HCT116 (cell line): ENCODE results near the gene MYH10. TPM values are rescaled to one million over a fixed set of nuclear protein-coding genes. Genes with fewer than 3 reads are reported as not detected.

Experiments used
- ATAC-seq: fragments of 200-7000 bp; cut with Tn5 transposase; 2 replicates; pipeline ENCODE4 v1.9.1; 2020; ENCODE audit warnings: mild to moderate bottlenecking, moderate library complexity
- BruUV-seq: library from RNA; stranded (reverse); fragments of 400-500 nt; replicated peaks from 2 replicates; lab custom pipeline; 2021; lab: Mats Ljungman, UMichigan
- CTCF ChIA-PET: fragments of 300-600 bp; sonication (Branson Sonifier 250); formaldehyde crosslinking; loops from one replicate; lab custom pipeline; 2021; ENCODE audit warnings: antibody characterized with exemption; lab: Charles Lee
- POLR2A ChIA-PET: fragments of 300-600, 350-600 bp; sonication (Branson Sonifier 250); formaldehyde crosslinking; loops from one replicate; lab custom pipeline; 2021; ENCODE audit warnings: antibody characterized with exemption; lab: Charles Lee
- RAD21 ChIA-PET, 2 experiments: fragments of 300-600 bp; sonication (Branson Sonifier 250); formaldehyde crosslinking; loops; one replicate each; lab custom pipeline; 2023; ENCODE audit warnings: low total read pairs in 2 of 2; ENCODE audit not compliant: uncharacterized antibody in 2 of 2, unreplicated experiment in 2 of 2, low non-redundant PET in 1 of 2; lab: Charles Lee
- DNase-seq: peaks from one replicate; pipeline ENCODE4 v3.0.0-alpha.2; 2010; ENCODE audit warnings: low read depth, low spot score
- H2AFZ ChIP-seq: fragments of 200-600 bp; shearing (Covaris generic), sonication (generic); 2 replicates; pipeline ENCODE4 v1.6.1; 2017; ENCODE audit warnings: low read depth, mixed run types, mixed read lengths, antibody characterized with exemption, low read length; ENCODE audit not compliant: poor library complexity, severe bottlenecking
- H3K27ac ChIP-seq: 2 replicates; pipeline ENCODE4 v1.5.1; 2012; ENCODE audit warnings: low read depth, low read length
- H3K27me3 ChIP-seq: fragments of 200-600 bp; sonication (generic); 2 replicates; pipeline ENCODE4 v1.6.1; 2016; ENCODE audit warnings: mixed run types, low read length, mixed read lengths; ENCODE audit not compliant: insufficient read depth
- H3K36me3 ChIP-seq, 2 experiments: fragments of 200-500 bp in 1 of 2; fragments of 200-600 bp in 1 of 2; sonication (Bioruptor generic) in 1 of 2; sonication (generic) in 1 of 2; 2 replicates each; pipeline versions ENCODE4 v1.5.1 to v1.6.1; 2014 to 2016; ENCODE audit warnings: low read length in 2 of 2, inconsistent platforms in 1 of 2, mixed read lengths in 1 of 2, mixed run types in 1 of 2; ENCODE audit not compliant: insufficient read depth in 2 of 2, control insufficient read depth in 1 of 2
- H3K4me1 ChIP-seq, 2 experiments: fragments of 200-600 bp in 1 of 2; sonication (generic) in 1 of 2; 2 replicates each; pipeline versions ENCODE4 v1.5.1 to v1.6.1; 2012 to 2017; ENCODE audit warnings: low read length in 2 of 2, inconsistent platforms in 1 of 2, mild to moderate bottlenecking in 1 of 2, mixed read lengths in 1 of 2, mixed run types in 1 of 2, moderate library complexity in 1 of 2; ENCODE audit not compliant: insufficient read depth in 2 of 2, control insufficient read depth in 1 of 2
- H3K4me2 ChIP-seq: fragments of 200-600 bp; sonication (generic); 2 replicates; pipeline ENCODE4 v1.6.1; 2017; ENCODE audit warnings: mixed run types, low read length, mixed read lengths
- H3K4me3 ChIP-seq, 2 experiments: fragments of 200-600 bp in 1 of 2; sonication (generic) in 1 of 2; replicated peaks in 1 of 2; 2 replicates each; pipeline ENCODE4 v1.5.1; 2011 to 2016; ENCODE audit warnings: low read length in 2 of 2, control low read depth in 1 of 2, low read depth in 1 of 2, mild to moderate bottlenecking in 1 of 2, mixed read lengths in 1 of 2, mixed run types in 1 of 2
- H3K79me2 ChIP-seq: fragments of 200-600 bp; sonication (generic); 2 replicates; pipeline ENCODE4 v1.6.1; 2017; ENCODE audit warnings: mild to moderate bottlenecking, mixed run types, low read length, moderate library complexity, mixed read lengths; ENCODE audit not compliant: insufficient read depth
- H3K9ac ChIP-seq: fragments of 200-600 bp; sonication (generic); 2 replicates; pipeline ENCODE4 v1.6.1; 2016; ENCODE audit warnings: low read length, mixed read lengths
- H3K9me2 ChIP-seq: fragments of 200-600 bp; sonication (generic), shearing (Covaris generic); 2 replicates; pipeline ENCODE4 v1.6.1; 2017; ENCODE audit warnings: mixed run types, mild to moderate bottlenecking, moderate library complexity; ENCODE audit not compliant: insufficient read depth
- H3K9me3 ChIP-seq, 2 experiments: fragments of 200-500 bp in 1 of 2; fragments of 200-600 bp in 1 of 2; sonication (Bioruptor generic) in 1 of 2; sonication (generic) in 1 of 2; 2 replicates each; pipeline ENCODE4 v1.6.1; 2014 to 2017; ENCODE audit warnings: low read length in 2 of 2, mixed read lengths in 2 of 2, inconsistent platforms in 1 of 2, low read depth in 1 of 2, mild to moderate bottlenecking in 1 of 2, mixed run types in 1 of 2, moderate library complexity in 1 of 2; ENCODE audit not compliant: control insufficient read depth in 1 of 2, insufficient read depth in 1 of 2
- H4K20me1 ChIP-seq: fragments of 200-600 bp; sonication (generic), shearing (Covaris generic); 2 replicates; pipeline ENCODE4 v1.6.1; 2017; ENCODE audit warnings: mixed run types, mild to moderate bottlenecking, moderate library complexity; ENCODE audit not compliant: insufficient read depth
- CBX3 ChIP-seq: IDR thresholded peaks from 2 replicates; pipeline ENCODE4 v1.6.1; 2012; ENCODE audit warnings: low read depth
- EGR1 ChIP-seq: IDR thresholded peaks from 2 replicates; pipeline ENCODE4 v1.6.1; 2012; ENCODE audit warnings: low read depth
- ELF1 ChIP-seq: IDR thresholded peaks from 2 replicates; pipeline ENCODE4 v1.6.1; 2012; ENCODE audit warnings: low read depth, borderline replicate concordance
- EZH2phosphoT487 ChIP-seq: fragments of 200-600 bp; IDR thresholded peaks from 2 replicates; pipeline ENCODE4 v1.6.1; 2018; ENCODE audit warnings: antibody characterized with exemption, borderline replicate concordance
- FOSL1 ChIP-seq: IDR thresholded peaks from 2 replicates; pipeline ENCODE4 v1.6.1; 2012; ENCODE audit warnings: low read depth
- POLR2A ChIP-seq: IDR thresholded peaks from 2 replicates; pipeline ENCODE4 v1.7.0; 2011; ENCODE audit warnings: borderline replicate concordance; ENCODE audit not compliant: insufficient read depth, insufficient read length; ENCODE audit errors: extremely low read depth
- RAD21 ChIP-seq: IDR thresholded peaks from 2 replicates; pipeline ENCODE4 v1.6.1; 2012; ENCODE audit warnings: low read depth, mild to moderate bottlenecking
- SP1 ChIP-seq: IDR thresholded peaks from 2 replicates; pipeline ENCODE4 v1.6.1; 2012; ENCODE audit warnings: low read depth
- TCF7L2 ChIP-seq: IDR thresholded peaks from 2 replicates; pipeline ENCODE4 v1.7.0; 2011; ENCODE audit warnings: borderline replicate concordance, inconsistent platforms; ENCODE audit not compliant: insufficient read depth, insufficient read length; ENCODE audit errors: extremely low read depth
- ZFX ChIP-seq: fragments of 450-650 bp; IDR thresholded peaks from 2 replicates; pipeline ENCODE4 v1.6.1; 2017
- ZNF274 ChIP-seq: fragments of 200-500 bp; sonication (Bioruptor generic); IDR thresholded peaks from 2 replicates; pipeline ENCODE4 v1.6.1; 2014; ENCODE audit warnings: mild to moderate bottlenecking, low read depth, low read length, inconsistent platforms
- intact Hi-C: fragments of 100-400 bp; cut with micrococcal nuclease; formaldehyde crosslinking; loops from 2 replicates; pipeline ENCODE4 v1.10.0; 2022
- total RNA-seq: library from RNA; stranded (reverse); gene quantifications from one replicate; pipeline ENCODE4 v1.2.1, GENCODE V29; 2021; ENCODE audit not compliant: unreplicated experiment
- TF ChIP-seq, protein P1 (sequence below): IDR thresholded peaks from 2 replicates; pipeline ENCODE4 v1.6.1; 2012; ENCODE audit warnings: low read depth
- TF ChIP-seq, protein P2 (sequence below): IDR thresholded peaks from 2 replicates; pipeline ENCODE4 v1.6.1; 2012

Gene MYH10
- total RNA-seq, 1 experiment from 2014 or later = 39.2 TPM

DNA sequence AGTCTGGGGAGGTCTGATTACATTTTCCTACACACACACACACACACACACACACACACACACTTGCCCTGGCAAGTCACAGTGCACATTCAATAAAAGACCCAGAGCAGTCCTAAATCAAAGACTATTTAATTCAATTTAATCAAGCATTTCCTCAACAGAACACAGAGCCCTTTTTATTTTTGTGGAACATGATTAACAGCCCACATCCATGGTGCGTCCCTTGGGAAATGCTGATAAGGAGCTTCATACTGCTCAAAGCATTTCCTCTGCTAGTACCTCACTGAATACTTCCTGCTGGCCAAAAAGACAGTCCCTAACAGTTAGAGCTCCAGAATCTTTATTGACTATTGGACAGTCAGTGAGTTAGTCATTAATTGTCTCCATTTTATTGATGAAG lies 43.1 kb upstream of the MYH10 start (continued):
- TF ChIP-seq, protein P1, sequence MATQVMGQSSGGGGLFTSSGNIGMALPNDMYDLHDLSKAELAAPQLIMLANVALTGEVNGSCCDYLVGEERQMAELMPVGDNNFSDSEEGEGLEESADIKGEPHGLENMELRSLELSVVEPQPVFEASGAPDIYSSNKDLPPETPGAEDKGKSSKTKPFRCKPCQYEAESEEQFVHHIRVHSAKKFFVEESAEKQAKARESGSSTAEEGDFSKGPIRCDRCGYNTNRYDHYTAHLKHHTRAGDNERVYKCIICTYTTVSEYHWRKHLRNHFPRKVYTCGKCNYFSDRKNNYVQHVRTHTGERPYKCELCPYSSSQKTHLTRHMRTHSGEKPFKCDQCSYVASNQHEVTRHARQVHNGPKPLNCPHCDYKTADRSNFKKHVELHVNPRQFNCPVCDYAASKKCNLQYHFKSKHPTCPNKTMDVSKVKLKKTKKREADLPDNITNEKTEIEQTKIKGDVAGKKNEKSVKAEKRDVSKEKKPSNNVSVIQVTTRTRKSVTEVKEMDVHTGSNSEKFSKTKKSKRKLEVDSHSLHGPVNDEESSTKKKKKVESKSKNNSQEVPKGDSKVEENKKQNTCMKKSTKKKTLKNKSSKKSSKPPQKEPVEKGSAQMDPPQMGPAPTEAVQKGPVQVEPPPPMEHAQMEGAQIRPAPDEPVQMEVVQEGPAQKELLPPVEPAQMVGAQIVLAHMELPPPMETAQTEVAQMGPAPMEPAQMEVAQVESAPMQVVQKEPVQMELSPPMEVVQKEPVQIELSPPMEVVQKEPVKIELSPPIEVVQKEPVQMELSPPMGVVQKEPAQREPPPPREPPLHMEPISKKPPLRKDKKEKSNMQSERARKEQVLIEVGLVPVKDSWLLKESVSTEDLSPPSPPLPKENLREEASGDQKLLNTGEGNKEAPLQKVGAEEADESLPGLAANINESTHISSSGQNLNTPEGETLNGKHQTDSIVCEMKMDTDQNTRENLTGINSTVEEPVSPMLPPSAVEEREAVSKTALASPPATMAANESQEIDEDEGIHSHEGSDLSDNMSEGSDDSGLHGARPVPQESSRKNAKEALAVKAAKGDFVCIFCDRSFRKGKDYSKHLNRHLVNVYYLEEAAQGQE = no peak
- TF ChIP-seq POLR2A = no peak
- TF ChIP-seq EZH2phosphoT487 = no peak
- TF ChIP-seq, protein P2, sequence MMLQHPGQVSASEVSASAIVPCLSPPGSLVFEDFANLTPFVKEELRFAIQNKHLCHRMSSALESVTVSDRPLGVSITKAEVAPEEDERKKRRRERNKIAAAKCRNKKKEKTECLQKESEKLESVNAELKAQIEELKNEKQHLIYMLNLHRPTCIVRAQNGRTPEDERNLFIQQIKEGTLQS = no peak
- no peak for TF ChIP-seq EGR1
- TF ChIP-seq FOSL1 = no peak
- no peak for TF ChIP-seq ELF1
- TF ChIP-seq ZFX = no peak
- no peak for TF ChIP-seq CBX3

DNA sequence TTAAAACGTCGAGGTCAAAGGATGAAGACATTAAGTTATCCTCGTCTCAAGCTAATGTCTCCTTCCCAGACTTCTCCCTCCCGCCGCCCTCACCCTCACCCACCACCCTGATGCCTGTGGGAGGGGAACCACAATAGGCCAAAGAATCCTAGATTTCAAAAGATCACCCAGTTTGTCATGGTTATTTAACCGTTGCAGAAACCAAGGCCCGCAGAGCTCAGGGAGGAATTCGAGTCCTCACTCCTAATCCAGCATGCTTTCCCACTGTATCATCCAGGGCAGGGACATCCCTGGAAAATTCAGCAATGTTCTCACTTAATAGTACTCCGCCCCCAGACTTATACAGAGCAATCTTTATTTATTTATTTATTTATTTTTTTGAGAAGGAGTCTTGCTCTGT lies 41.8 kb upstream of the MYH10 start:
- Histone ChIP-seq H3K27ac (no peak overlapping the region), H3K4me1 (no peaks in the 10 kb centered on the region), H2AFZ (no peak overlapping the region), H3K9me3 (no peaks in the 10 kb centered on the region), H3K36me3 (no peaks in the 10 kb centered on the region), H3K79me2 (no peaks in the 10 kb centered on the region), H3K27me3 (no peaks in the 10 kb centered on the region), H3K9me2 (no peaks in the 10 kb centered on the region), H3K4me3 (no peak overlapping the region), H3K4me2 (no peak overlapping the region)
- ChIA-PET CTCF (no interaction called here), POLR2A (no interaction called here), RAD21 (no interaction called here)
- intact Hi-C loops = no loop called here
- ATAC-seq (no peak), DNase-seq (no peak)
- BruUV-seq = no TSS peak
- TF ChIP-seq, protein P2 = no peak
- TF ChIP-seq RAD21 (no peak), EZH2phosphoT487 (no peak), ZNF274 (no peak), CBX3 (no peak), SP1 (no peak), TCF7L2 (no peak)
- TF ChIP-seq, all 23 proteins: peak for 0
- Histone ChIP-seq H4K20me1 (no peaks in the 10 kb centered on the region), H3K9ac (no peak overlapping the region)
